IMR-90 (cell line): Measurements from ENCODE around the gene GPX4. TPM values are rescaled to one million over a fixed set of nuclear protein-coding genes. Genes with fewer than 3 reads are reported as not detected.

Source experiments
- ATAC-seq: fragments of 200-7000 bp; cut with Tn5 transposase; 2 replicates; pipeline ENCODE4 v1.9.1; 2020; ENCODE audit warnings: low read depth, mild to moderate bottlenecking, moderate library complexity
- BruUV-seq: library from RNA; stranded (reverse); fragments of 400-500 nt; replicated peaks from 2 replicates; lab custom pipeline; 2021; lab: Mats Ljungman, UMichigan
- CTCF ChIA-PET: fragments of 300-600 bp; formaldehyde crosslinking; extraction: SDS; loops from one replicate; lab custom pipeline; 2021; ENCODE audit warnings: antibody characterized with exemption; lab: Yijun Ruan, JAX
- POLR2A ChIA-PET: fragments of 300-600 bp; sonication (Branson Sonifier 250); formaldehyde crosslinking; loops from one replicate; lab custom pipeline; 2022; ENCODE audit warnings: antibody characterized with exemption; ENCODE audit not compliant: unreplicated experiment; lab: Charles Lee
- DNase-seq: peaks from one replicate; pipeline ENCODE4 v3.0.0; 2013
- H2AFZ ChIP-seq: replicated peaks from 2 replicates; pipeline ENCODE3; 2013; ENCODE audit warnings: low read length, mild to moderate bottlenecking; ENCODE audit not compliant: poor library complexity
- H2AK5ac ChIP-seq: 2 replicates; pipeline ENCODE4 v1.6.1; 2013; ENCODE audit warnings: low read depth, low read length, inconsistent platforms
- H2AK9ac ChIP-seq: replicated peaks from 2 replicates; pipeline ENCODE3; 2013; ENCODE audit warnings: mild to moderate bottlenecking, low read depth, low read length, moderate library complexity; ENCODE audit not compliant: poor library complexity
- H2BK120ac ChIP-seq: 2 replicates; pipeline ENCODE4 v1.6.1; 2013; ENCODE audit warnings: low read depth, low read length, inconsistent platforms
- H2BK15ac ChIP-seq: 3 replicates; pipeline ENCODE4 v1.6.1; 2013; ENCODE audit warnings: low read depth, low read length, inconsistent platforms
- H2BK20ac ChIP-seq: 2 replicates; pipeline ENCODE4 v1.6.1; 2013; ENCODE audit warnings: low read depth, mild to moderate bottlenecking, inconsistent platforms, low read length, moderate library complexity
- H2BK5ac ChIP-seq: 2 replicates; pipeline ENCODE4 v1.6.1; 2013; ENCODE audit warnings: mild to moderate bottlenecking, low read depth, low read length, inconsistent platforms; ENCODE audit not compliant: poor library complexity, severe bottlenecking
- H3K14ac ChIP-seq: replicated peaks from 2 replicates; pipeline ENCODE4 v1.6.1; 2013; ENCODE audit warnings: low read depth, low read length, inconsistent platforms
- H3K18ac ChIP-seq: 2 replicates; pipeline ENCODE4 v1.6.1; 2013; ENCODE audit warnings: low read depth, low read length, control low read depth
- H3K23ac ChIP-seq: 2 replicates; pipeline ENCODE4 v1.6.1; 2013; ENCODE audit warnings: low read depth, low read length, inconsistent platforms
- H3K27ac ChIP-seq: 2 replicates; pipeline ENCODE4 v1.5.1; 2013; ENCODE audit warnings: mild to moderate bottlenecking, control low read depth, low read length; ENCODE audit not compliant: insufficient read depth
- H3K27me3 ChIP-seq: 2 replicates; pipeline ENCODE4 v1.6.1; 2013; ENCODE audit warnings: low read length; ENCODE audit not compliant: control insufficient read depth, insufficient read depth
- H3K36me3 ChIP-seq: 2 replicates; pipeline ENCODE4 v1.6.1; 2013; ENCODE audit warnings: low read length, mixed read lengths; ENCODE audit not compliant: control insufficient read depth, insufficient read depth
- H3K4ac ChIP-seq: 2 replicates; pipeline ENCODE4 v1.6.1; 2013; ENCODE audit warnings: low read depth, low read length, inconsistent platforms
- H3K4me1 ChIP-seq: 2 replicates; pipeline ENCODE4 v1.6.1; 2013; ENCODE audit warnings: low read length, mixed read lengths; ENCODE audit not compliant: control insufficient read depth, insufficient read depth
- H3K4me2 ChIP-seq: 2 replicates; pipeline ENCODE4 v1.6.1; 2013; ENCODE audit warnings: low read depth, mild to moderate bottlenecking, control low read depth, low read length, moderate library complexity
- H3K4me3 ChIP-seq: 2 replicates; pipeline ENCODE4 v1.5.1; 2013; ENCODE audit warnings: low read depth, mild to moderate bottlenecking, control low read depth, low read length, moderate library complexity; ENCODE audit not compliant: insufficient read depth
- H3K56ac ChIP-seq: 2 replicates; pipeline ENCODE4 v1.6.1; 2013; ENCODE audit warnings: low read length, inconsistent platforms; ENCODE audit not compliant: insufficient read depth; ENCODE audit errors: extremely low read depth
- H3K79me1 ChIP-seq, 2 experiments: 2 replicates each; pipeline ENCODE4 v1.6.1; 2013; ENCODE audit warnings: low read length in 2 of 2, inconsistent platforms in 1 of 2, low read depth in 1 of 2
- H3K9ac ChIP-seq: 2 replicates; pipeline ENCODE4 v1.6.1; 2013; ENCODE audit warnings: low read depth, low read length, control low read depth
- H3K9me1 ChIP-seq: 2 replicates; pipeline ENCODE4 v1.6.1; 2013; ENCODE audit warnings: low read length, inconsistent platforms; ENCODE audit not compliant: insufficient read depth
- H3K9me3 ChIP-seq: 2 replicates; pipeline ENCODE4 v1.6.1; 2013; ENCODE audit warnings: low read length; ENCODE audit not compliant: control insufficient read depth, insufficient read depth
- H4K20me1 ChIP-seq: 2 replicates; pipeline ENCODE4 v1.6.1; 2013; ENCODE audit warnings: low read length, inconsistent platforms; ENCODE audit not compliant: insufficient read depth
- H4K5ac ChIP-seq: 2 replicates; pipeline ENCODE4 v1.6.1; 2013; ENCODE audit warnings: mild to moderate bottlenecking, low read depth, low read length, control low read depth
- H4K8ac ChIP-seq, 2 experiments: 2 replicates each; pipeline ENCODE4 v1.6.1; 2013; ENCODE audit warnings: low read depth in 2 of 2, low read length in 2 of 2, control low read depth in 1 of 2, inconsistent platforms in 1 of 2
- H4K91ac ChIP-seq: 2 replicates; pipeline ENCODE4 v1.6.1; 2013; ENCODE audit warnings: low read depth, low read length, inconsistent platforms; ENCODE audit not compliant: insufficient read depth
- BHLHE40 ChIP-seq: fragments of 150-350 bp; IDR thresholded peaks from 2 replicates; pipeline ENCODE4 v1.6.1; 2016; ENCODE audit warnings: mild to moderate bottlenecking, low read depth, low read length
- CEBPB ChIP-seq: IDR thresholded peaks from 2 replicates; pipeline ENCODE4 v1.6.1; 2012; ENCODE audit warnings: low read depth, low read length, improper control_type of control experiment
- CHD1 ChIP-seq: IDR thresholded peaks from 2 replicates; pipeline ENCODE4 v1.6.1; 2012; ENCODE audit warnings: low read depth, low read length, improper control_type of control experiment
- FOS ChIP-seq: fragments of 150-350 bp; IDR thresholded peaks from 2 replicates; pipeline ENCODE4 v1.6.1; 2016; ENCODE audit warnings: low read depth, low read length
- MAFK ChIP-seq: IDR thresholded peaks from 2 replicates; pipeline ENCODE4 v1.6.1; 2012; ENCODE audit warnings: low read depth, low read length, improper control_type of control experiment
- MAZ ChIP-seq: IDR thresholded peaks from 2 replicates; pipeline ENCODE4 v1.6.1; 2012; ENCODE audit warnings: low read depth, mild to moderate bottlenecking, low read length, improper control_type of control experiment, moderate library complexity, borderline replicate concordance
- MXI1 ChIP-seq: IDR thresholded peaks from 2 replicates; pipeline ENCODE4 v1.6.1; 2012; ENCODE audit warnings: low read depth, mild to moderate bottlenecking, low read length, moderate library complexity, borderline replicate concordance
- NFE2L2 ChIP-seq: fragments of 150-350 bp; IDR thresholded peaks from 2 replicates; pipeline ENCODE4 v1.6.1; 2016; ENCODE audit warnings: low read depth, mild to moderate bottlenecking, low read length
- POLR2A ChIP-seq: IDR thresholded peaks from 2 replicates; pipeline ENCODE4 v1.6.1; 2012; ENCODE audit warnings: mild to moderate bottlenecking, low read depth, low read length
- RAD21 ChIP-seq: IDR thresholded peaks from 2 replicates; pipeline ENCODE4 v1.6.1; 2012; ENCODE audit warnings: low read length, improper control_type of control experiment
- RFX5 ChIP-seq: IDR thresholded peaks from 2 replicates; pipeline ENCODE4 v1.8.0; 2012; ENCODE audit warnings: low read depth, mild to moderate bottlenecking, low read length, moderate library complexity
- SMC3 ChIP-seq: fragments of 150-350 bp; IDR thresholded peaks from 2 replicates; pipeline ENCODE4 v1.6.1; 2016; ENCODE audit warnings: low read depth, mild to moderate bottlenecking, antibody characterized with exemption, low read length, moderate library complexity
- USF2 ChIP-seq: fragments of 150-350 bp; IDR thresholded peaks from 2 replicates; pipeline ENCODE4 v1.6.1; 2017; ENCODE audit warnings: mild to moderate bottlenecking, antibody characterized with exemption, low read length, low read depth
- WGBS, 2 experiments: methylation state at CpG; one replicate each; pipeline versions ENCODE4 v1.1.5 to v1.1.7; 2013; ENCODE audit warnings: missing lambda C conversion rate in 2 of 2; ENCODE audit not compliant: insufficient read length in 1 of 2; ENCODE audit errors: extremely low coverage in 2 of 2; 5-methylcytosine and 5-hydroxymethylcytosine counted together
- dilution Hi-C: fragments of 300-500 bp; cut with HindIII; formaldehyde crosslinking; loops from one replicate; pipeline ENCODE4 v1.14.3; 2018; ENCODE audit warnings: low sequenced_read_pairs; ENCODE audit not compliant: unreplicated experiment
- in situ Hi-C: fragments of 300-500 bp; cut with MboI; formaldehyde crosslinking; loops from 3 replicates; pipeline ENCODE4 v1.14.3; 2019; ENCODE audit warnings: low sequenced_read_pairs, inconsistent platforms, mixed read lengths
- intact Hi-C: fragments of 100-400 bp; cut with micrococcal nuclease; formaldehyde crosslinking; loops from 2 replicates; pipeline ENCODE4 v1.10.0; 2022
- polyA plus RNA-seq, 3 experiments: library from polyadenylated mRNA; depleted of rRNA; stranded (reverse); fragments of >200 nt; gene quantifications; 2 replicates each; pipeline ENCODE4 v1.2.3, GENCODE V29; 2012; ENCODE audit warnings: low replicate concordance in 1 of 3
- total RNA-seq: library from RNA; depleted of rRNA; stranded (reverse); fragments of >200 nt; gene quantifications from 2 replicates; pipeline ENCODE4 v1.2.3, GENCODE V29; 2012
- TF ChIP-seq, protein P1 (sequence below): fragments of 150-350 bp; IDR thresholded peaks from 2 replicates; pipeline ENCODE4 v1.6.1; 2016; ENCODE audit warnings: low read depth, mild to moderate bottlenecking, low read length, moderate library complexity, borderline replicate concordance

The GPX4 gene
- total and polyA plus RNA-seq, 2 of the 4 experiments (the other 2 are of a cell fraction): 357 to 1,083 TPM

DNA sequence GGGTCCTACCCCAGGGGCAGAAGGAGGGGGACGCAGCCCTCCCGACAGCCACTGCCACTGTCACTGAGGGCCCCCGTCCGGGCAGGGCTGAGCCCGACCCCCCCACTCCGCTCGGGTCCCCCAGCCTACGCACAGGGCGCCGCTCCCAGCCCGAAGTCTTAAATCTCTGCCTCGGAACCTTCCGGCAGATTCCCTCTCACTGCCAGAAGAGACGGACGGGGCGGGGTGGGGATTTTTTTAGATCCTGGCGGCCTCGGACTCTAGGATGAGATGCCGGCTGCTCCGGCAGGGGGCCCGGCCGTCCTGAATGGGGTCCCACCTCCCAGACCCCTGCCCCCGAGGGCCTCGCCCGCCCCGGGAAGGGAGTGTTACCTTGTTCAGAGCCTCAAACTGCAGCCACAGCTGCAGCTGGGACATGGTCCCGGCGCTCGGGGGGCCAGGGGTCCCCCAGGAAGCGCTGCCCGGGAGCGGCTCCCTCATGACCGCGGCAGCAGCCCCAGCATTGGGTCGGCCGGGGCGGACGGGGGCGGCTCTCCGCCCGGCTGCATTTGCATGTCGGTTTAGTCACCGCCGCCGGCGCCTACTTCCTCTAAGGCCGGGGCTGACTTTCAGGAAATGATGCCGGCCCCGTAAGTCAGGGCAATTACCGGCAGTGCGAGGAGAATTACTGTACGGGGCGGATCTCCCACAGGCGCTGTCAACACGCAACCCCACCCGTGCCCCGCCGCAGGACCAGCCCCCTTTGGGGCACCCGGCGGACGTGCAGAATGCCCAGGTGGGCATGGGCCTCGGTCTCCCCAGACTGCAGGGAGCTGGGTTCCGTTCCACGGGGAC is 28.1 kb downstream of the GPX4 start:
- ATAC-seq (peak; percentile 82), DNase-seq (peak; percentile 88)
- H3K9me3 ChIP-seq: no peaks in the 10 kb centered on the region
- H3K27ac ChIP-seq: peak overlapping the region; percentile 95
- peak overlapping the region; percentile 93 for H3K23ac ChIP-seq
- peak overlapping the region; percentile 70 for H3K56ac ChIP-seq
- H3K4me1 ChIP-seq: peaks cover 24% of the 10 kb centered on the region
- peak overlapping the region; percentile 43 for H4K5ac ChIP-seq
- H2BK20ac ChIP-seq: peak overlapping the region; percentile 31; the same call in 1 of the 2 replicates
- peak overlapping the region; percentile 81 for H2AK5ac ChIP-seq
- peak overlapping the region; percentile 17 for H3K18ac ChIP-seq
- no peaks in the 10 kb centered on the region for H3K27me3 ChIP-seq
- H3K9ac ChIP-seq: peak overlapping the region; percentile 74
- H2BK15ac ChIP-seq: peak overlapping the region; percentile 10; the same call in 1 of the 3 replicates
- intact Hi-C loops: loop anchor here (5.0 kb wide), 1 partner anchor 40 kb away; the partner anchor contains the start of gene SBNO2
- peak overlapping the region; percentile 74 to 76 for H4K8ac ChIP-seq
- no TSS peak for BruUV-seq
- H3K14ac ChIP-seq: peak overlapping the region; percentile 93
- H3K79me1 ChIP-seq: peaks cover 24 to 82% of the 10 kb centered on the region in 2 experiments; a peak in 3 of 4 replicates
- H3K4ac ChIP-seq: peak overlapping the region; percentile 93
- H4K91ac ChIP-seq: peak overlapping the region; percentile 72
- 0% methylated on average over 33 of the region's 64 CpGs; no CpG with 5 or more reads in 1 of the 2 experiments for WGBS, 2 experiments
- peak overlapping the region; percentile 86 for H2BK120ac ChIP-seq
- dilution Hi-C loops: no loop called here
- CTCF ChIA-PET: interaction anchor here (0.5 to 2.0 kb wide), 3 partner anchors 19 to 62 kb away, joined by 3 to 10 read pairs (median 3); no protein-coding TSS in a partner anchor
- POLR2A ChIA-PET: no interaction called here
- peaks cover 12% of the 10 kb centered on the region for H3K9me1 ChIP-seq
- H2AFZ ChIP-seq: peak overlapping the region; percentile 85
- H2AK9ac ChIP-seq: peak overlapping the region; percentile 99
- H3K36me3 ChIP-seq: peaks cover 34% of the 10 kb centered on the region
- peak overlapping the region; percentile 61 for H3K4me3 ChIP-seq
- peaks cover 44% of the 10 kb centered on the region for H4K20me1 ChIP-seq
- in situ Hi-C loops: no loop called here
- H2BK5ac ChIP-seq: peak overlapping the region; percentile 92
- peak overlapping the region; percentile 76 for H3K4me2 ChIP-seq
- TF ChIP-seq FOS: peak; percentile 19; the same call in 1 of the 2 replicates
- TF ChIP-seq, protein P1, sequence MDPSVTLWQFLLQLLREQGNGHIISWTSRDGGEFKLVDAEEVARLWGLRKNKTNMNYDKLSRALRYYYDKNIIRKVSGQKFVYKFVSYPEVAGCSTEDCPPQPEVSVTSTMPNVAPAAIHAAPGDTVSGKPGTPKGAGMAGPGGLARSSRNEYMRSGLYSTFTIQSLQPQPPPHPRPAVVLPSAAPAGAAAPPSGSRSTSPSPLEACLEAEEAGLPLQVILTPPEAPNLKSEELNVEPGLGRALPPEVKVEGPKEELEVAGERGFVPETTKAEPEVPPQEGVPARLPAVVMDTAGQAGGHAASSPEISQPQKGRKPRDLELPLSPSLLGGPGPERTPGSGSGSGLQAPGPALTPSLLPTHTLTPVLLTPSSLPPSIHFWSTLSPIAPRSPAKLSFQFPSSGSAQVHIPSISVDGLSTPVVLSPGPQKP: no peak
- TF ChIP-seq CHD1: no peak
- no peak for TF ChIP-seq MAFK
- peak; percentile 15; the same call in 1 of the 2 replicates for TF ChIP-seq SMC3
- TF ChIP-seq BHLHE40: peak; percentile 44
- 0 out of 2 replicates have a peak, but pooled peaks have one; percentile 43 for TF ChIP-seq MXI1
- no peak; the same call in 1 of the 2 replicates for TF ChIP-seq MAZ
- TF ChIP-seq POLR2A: peak; percentile 77; the same call in 1 of the 2 replicates
- 0 out of 2 replicates have a peak, but pooled peaks have one; percentile 5 for TF ChIP-seq RAD21
- no peak for TF ChIP-seq CEBPB
- peak; percentile 12; the same call in 1 of the 2 replicates for TF ChIP-seq NFE2L2
- TF ChIP-seq USF2: no peak; the same call in 1 of the 2 replicates
- no peak for TF ChIP-seq RFX5
